WTC11 (cell line): ENCODE results near the gene DNAJB9. TPM values are rescaled to one million over a fixed set of nuclear protein-coding genes. Genes with fewer than 3 reads are reported as not detected.

Experiments used
- ATAC-seq: fragments of 200-7000 bp; cut with Tn5 transposase; 2 replicates; pipeline ENCODE4 v1.10.0; 2021; ENCODE audit warnings: mild to moderate bottlenecking, moderate library complexity
- CTCF ChIA-PET: fragments of 300-600 bp; sonication (Branson Sonifier 250); formaldehyde crosslinking; loops from one replicate; lab custom pipeline; 2021; ENCODE audit warnings: antibody characterized with exemption; lab: Charles Lee
- POLR2A ChIA-PET: fragments of 350-600 bp; sonication (Branson Sonifier 250); formaldehyde crosslinking; loops from one replicate; lab custom pipeline; 2021; ENCODE audit warnings: antibody characterized with exemption; lab: Charles Lee
- DNase-seq: peaks from one replicate; pipeline ENCODE4 v3.0.0; 2021; ENCODE audit warnings: low spot score
- H3K27ac Mint-ChIP-seq: 2 replicates; pipeline ENCODE4 v1.8.0; 2021; ENCODE audit warnings: mixed read lengths
- H3K27me3 Mint-ChIP-seq: 2 replicates; pipeline ENCODE4 v1.8.0; 2021; ENCODE audit warnings: low read depth, mild to moderate bottlenecking, moderate library complexity, mixed read lengths
- H3K36me3 Mint-ChIP-seq: 2 replicates; pipeline ENCODE4 v1.8.0; 2021; ENCODE audit warnings: mixed read lengths
- H3K4me1 Mint-ChIP-seq: 2 replicates; pipeline ENCODE4 v1.8.0; 2022; ENCODE audit warnings: mixed read lengths
- H3K4me3 Mint-ChIP-seq: 2 replicates; pipeline ENCODE4 v1.8.0; 2021; ENCODE audit warnings: mild to moderate bottlenecking, moderate library complexity, mixed read lengths
- H3K9me3 Mint-ChIP-seq: 2 replicates; pipeline ENCODE4 v1.8.0; 2021; ENCODE audit warnings: mixed read lengths
- CREB1 ChIP-seq: sonication (generic); formaldehyde crosslinking; IDR thresholded peaks from 2 replicates; pipeline ENCODE4 v1.8.0; 2023; ENCODE audit warnings: mild to moderate bottlenecking, missing genetic modification reagents
- FOXK1 ChIP-seq: sonication (generic); formaldehyde crosslinking; IDR thresholded peaks from 2 replicates; pipeline ENCODE4 v1.8.0; 2022; ENCODE audit warnings: mild to moderate bottlenecking, moderate library complexity, missing genetic modification reagents
- GTF2I ChIP-seq: fragments of 250-450 bp; sonication (Bioruptor Pico); conservative IDR thresholded peaks from 2 replicates; pipeline ENCODE4 v1.4.0; 2021; ENCODE audit warnings: mild to moderate bottlenecking
- JAZF1 ChIP-seq: fragments of 250-450 bp; sonication (Bioruptor Pico); IDR thresholded peaks from 2 replicates; pipeline ENCODE4 v1.9.0; 2021; ENCODE audit warnings: moderate library complexity, mild to moderate bottlenecking, inconsistent platforms
- MXD4 ChIP-seq: fragments of 250-450 bp; sonication (Bioruptor Pico); IDR thresholded peaks from 2 replicates; pipeline ENCODE4 v1.8.0; 2021; ENCODE audit warnings: mild to moderate bottlenecking, moderate library complexity, borderline replicate concordance
- NFATC4 ChIP-seq: fragments of 250-450 bp; sonication (Bioruptor Pico); IDR thresholded peaks from 2 replicates; pipeline ENCODE4 v1.9.0; 2021; ENCODE audit warnings: mild to moderate bottlenecking
- ZNF317 ChIP-seq: sonication (generic); formaldehyde crosslinking; IDR thresholded peaks from 2 replicates; pipeline ENCODE4 v1.8.1; 2023; ENCODE audit warnings: low read depth, mild to moderate bottlenecking, moderate library complexity, missing genetic modification reagents, borderline replicate concordance
- ZNF396 ChIP-seq: fragments of 250-450 bp; sonication (Bioruptor Pico); IDR thresholded peaks from 2 replicates; pipeline ENCODE4 v1.8.0; 2021; ENCODE audit warnings: mild to moderate bottlenecking, moderate library complexity, borderline replicate concordance
- total RNA-seq: library from RNA; stranded (reverse); gene quantifications from 3 replicates; pipeline ENCODE4 v1.2.3, GENCODE V29; 2021
- TF ChIP-seq, protein P1 (sequence below): sonication (generic); formaldehyde crosslinking; IDR thresholded peaks from 2 replicates; pipeline ENCODE4 v1.8.1; 2023; ENCODE audit warnings: mild to moderate bottlenecking, missing genetic modification reagents, moderate library complexity
- TF ChIP-seq, protein P2 (sequence below): fragments of 250-450 bp; sonication (Bioruptor Pico); IDR thresholded peaks from 2 replicates; pipeline ENCODE4 v2.1.2; 2022; ENCODE audit warnings: mild to moderate bottlenecking, moderate library complexity
- TF ChIP-seq, protein P3 (sequence below): sonication (generic); formaldehyde crosslinking; IDR thresholded peaks from 2 replicates; pipeline ENCODE4 v1.8.0; 2022; ENCODE audit warnings: mild to moderate bottlenecking, missing genetic modification reagents
- TF ChIP-seq, protein P4 (sequence below): sonication (generic); formaldehyde crosslinking; IDR thresholded peaks from 2 replicates; pipeline ENCODE4 v1.8.0; 2022; ENCODE audit warnings: missing genetic modification reagents
- TF ChIP-seq, protein P5 (sequence below): fragments of 250-450 bp; sonication (Bioruptor Pico); IDR thresholded peaks from 2 replicates; pipeline ENCODE4 v1.9.0; 2021; ENCODE audit warnings: mild to moderate bottlenecking
- TF ChIP-seq, protein P6 (sequence below): fragments of 250-450 bp; sonication (Bioruptor Pico); conservative IDR thresholded peaks from 2 replicates; pipeline ENCODE4 v1.9.0; 2021; ENCODE audit warnings: mild to moderate bottlenecking
- TF ChIP-seq, protein P7 (sequence below): fragments of 250-450 bp; sonication (Bioruptor Pico); IDR thresholded peaks from 2 replicates; pipeline ENCODE4 v1.9.0; 2021; ENCODE audit warnings: mild to moderate bottlenecking
- TF ChIP-seq, protein P8 (sequence below): fragments of 250-450 bp; sonication (Bioruptor Pico); IDR thresholded peaks from 2 replicates; pipeline ENCODE4 v1.9.0; 2021; ENCODE audit warnings: moderate library complexity, mild to moderate bottlenecking, inconsistent platforms, borderline replicate concordance
- TF ChIP-seq, protein P9 (sequence below): sonication (generic); formaldehyde crosslinking; IDR thresholded peaks from 2 replicates; pipeline ENCODE4 v1.8.0; 2022; ENCODE audit warnings: mild to moderate bottlenecking, missing genetic modification reagents
- TF ChIP-seq, protein P10 (sequence below): sonication (generic); formaldehyde crosslinking; conservative IDR thresholded peaks from 2 replicates; pipeline ENCODE4 v1.8.1; 2023; ENCODE audit warnings: mild to moderate bottlenecking, low read depth, missing genetic modification reagents, moderate library complexity

DNAJB9 gene
- total RNA-seq, 1 experiment from 2014 or later, result 6.6 TPM

DNA sequence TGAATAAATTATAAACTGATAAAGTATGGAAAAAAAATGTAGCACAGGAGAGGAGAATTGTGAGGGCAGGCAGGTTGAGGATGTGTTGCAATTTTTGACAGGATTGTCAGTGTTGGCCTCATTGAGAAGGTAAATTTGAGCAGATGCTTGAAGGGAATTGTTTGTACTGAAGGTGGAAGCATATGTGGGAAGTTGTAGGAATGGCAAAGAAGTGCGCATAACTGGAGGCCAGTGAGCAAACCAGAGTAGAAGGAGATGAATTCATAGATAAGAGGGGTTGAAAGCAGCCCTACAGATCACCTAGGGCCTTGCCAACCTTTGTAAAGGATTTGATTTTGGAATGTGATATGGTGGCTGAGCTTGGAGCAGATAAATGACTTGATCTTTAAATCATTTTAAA, 6.4 kb downstream of the DNAJB9 start:
- no peak for ATAC-seq
- H3K9me3 Mint-ChIP-seq, result peaks cover 12% of the 10 kb centered on the region
- peaks cover 42% of the 10 kb centered on the region for H3K36me3 Mint-ChIP-seq
- no peak overlapping the region for H3K4me3 Mint-ChIP-seq
- DNase-seq, result no peak
- H3K27me3 Mint-ChIP-seq, result no peaks in the 10 kb centered on the region
- ChIA-PET POLR2A (no interaction called here), CTCF (no interaction called here)
- TF ChIP-seq, protein P1, sequence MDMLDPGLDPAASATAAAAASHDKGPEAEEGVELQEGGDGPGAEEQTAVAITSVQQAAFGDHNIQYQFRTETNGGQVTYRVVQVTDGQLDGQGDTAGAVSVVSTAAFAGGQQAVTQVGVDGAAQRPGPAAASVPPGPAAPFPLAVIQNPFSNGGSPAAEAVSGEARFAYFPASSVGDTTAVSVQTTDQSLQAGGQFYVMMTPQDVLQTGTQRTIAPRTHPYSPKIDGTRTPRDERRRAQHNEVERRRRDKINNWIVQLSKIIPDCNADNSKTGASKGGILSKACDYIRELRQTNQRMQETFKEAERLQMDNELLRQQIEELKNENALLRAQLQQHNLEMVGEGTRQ (CRISPR knock-in tag), result no peak
- TF ChIP-seq, protein P2, sequence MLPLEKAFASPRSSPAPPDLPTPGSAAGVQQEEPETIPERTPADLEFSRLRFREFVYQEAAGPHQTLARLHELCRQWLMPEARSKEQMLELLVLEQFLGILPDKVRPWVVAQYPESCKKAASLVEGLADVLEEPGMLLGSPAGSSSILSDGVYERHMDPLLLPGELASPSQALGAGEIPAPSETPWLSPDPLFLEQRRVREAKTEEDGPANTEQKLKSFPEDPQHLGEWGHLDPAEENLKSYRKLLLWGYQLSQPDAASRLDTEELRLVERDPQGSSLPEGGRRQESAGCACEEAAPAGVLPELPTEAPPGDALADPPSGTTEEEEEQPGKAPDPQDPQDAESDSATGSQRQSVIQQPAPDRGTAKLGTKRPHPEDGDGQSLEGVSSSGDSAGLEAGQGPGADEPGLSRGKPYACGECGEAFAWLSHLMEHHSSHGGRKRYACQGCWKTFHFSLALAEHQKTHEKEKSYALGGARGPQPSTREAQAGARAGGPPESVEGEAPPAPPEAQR, result no peak
- TF ChIP-seq ZNF317, result no peak
- TF ChIP-seq, protein P3, sequence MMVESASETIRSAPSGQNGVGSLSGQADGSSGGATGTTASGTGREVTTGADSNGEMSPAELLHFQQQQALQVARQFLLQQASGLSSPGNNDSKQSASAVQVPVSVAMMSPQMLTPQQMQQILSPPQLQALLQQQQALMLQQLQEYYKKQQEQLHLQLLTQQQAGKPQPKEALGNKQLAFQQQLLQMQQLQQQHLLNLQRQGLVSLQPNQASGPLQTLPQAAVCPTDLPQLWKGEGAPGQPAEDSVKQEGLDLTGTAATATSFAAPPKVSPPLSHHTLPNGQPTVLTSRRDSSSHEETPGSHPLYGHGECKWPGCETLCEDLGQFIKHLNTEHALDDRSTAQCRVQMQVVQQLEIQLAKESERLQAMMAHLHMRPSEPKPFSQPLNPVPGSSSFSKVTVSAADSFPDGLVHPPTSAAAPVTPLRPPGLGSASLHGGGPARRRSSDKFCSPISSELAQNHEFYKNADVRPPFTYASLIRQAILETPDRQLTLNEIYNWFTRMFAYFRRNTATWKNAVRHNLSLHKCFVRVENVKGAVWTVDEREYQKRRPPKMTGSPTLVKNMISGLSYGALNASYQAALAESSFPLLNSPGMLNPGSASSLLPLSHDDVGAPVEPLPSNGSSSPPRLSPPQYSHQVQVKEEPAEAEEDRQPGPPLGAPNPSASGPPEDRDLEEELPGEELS, result no peak
- TF ChIP-seq, protein P4, sequence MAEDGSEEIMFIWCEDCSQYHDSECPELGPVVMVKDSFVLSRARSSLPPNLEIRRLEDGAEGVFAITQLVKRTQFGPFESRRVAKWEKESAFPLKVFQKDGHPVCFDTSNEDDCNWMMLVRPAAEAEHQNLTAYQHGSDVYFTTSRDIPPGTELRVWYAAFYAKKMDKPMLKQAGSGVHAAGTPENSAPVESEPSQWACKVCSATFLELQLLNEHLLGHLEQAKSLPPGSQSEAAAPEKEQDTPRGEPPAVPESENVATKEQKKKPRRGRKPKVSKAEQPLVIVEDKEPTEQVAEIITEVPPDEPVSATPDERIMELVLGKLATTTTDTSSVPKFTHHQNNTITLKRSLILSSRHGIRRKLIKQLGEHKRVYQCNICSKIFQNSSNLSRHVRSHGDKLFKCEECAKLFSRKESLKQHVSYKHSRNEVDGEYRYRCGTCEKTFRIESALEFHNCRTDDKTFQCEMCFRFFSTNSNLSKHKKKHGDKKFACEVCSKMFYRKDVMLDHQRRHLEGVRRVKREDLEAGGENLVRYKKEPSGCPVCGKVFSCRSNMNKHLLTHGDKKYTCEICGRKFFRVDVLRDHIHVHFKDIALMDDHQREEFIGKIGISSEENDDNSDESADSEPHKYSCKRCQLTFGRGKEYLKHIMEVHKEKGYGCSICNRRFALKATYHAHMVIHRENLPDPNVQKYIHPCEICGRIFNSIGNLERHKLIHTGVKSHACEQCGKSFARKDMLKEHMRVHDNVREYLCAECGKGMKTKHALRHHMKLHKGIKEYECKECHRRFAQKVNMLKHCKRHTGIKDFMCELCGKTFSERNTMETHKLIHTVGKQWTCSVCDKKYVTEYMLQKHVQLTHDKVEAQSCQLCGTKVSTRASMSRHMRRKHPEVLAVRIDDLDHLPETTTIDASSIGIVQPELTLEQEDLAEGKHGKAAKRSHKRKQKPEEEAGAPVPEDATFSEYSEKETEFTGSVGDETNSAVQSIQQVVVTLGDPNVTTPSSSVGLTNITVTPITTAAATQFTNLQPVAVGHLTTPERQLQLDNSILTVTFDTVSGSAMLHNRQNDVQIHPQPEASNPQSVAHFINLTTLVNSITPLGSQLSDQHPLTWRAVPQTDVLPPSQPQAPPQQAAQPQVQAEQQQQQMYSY, result no peak
- TF ChIP-seq, protein P5, sequence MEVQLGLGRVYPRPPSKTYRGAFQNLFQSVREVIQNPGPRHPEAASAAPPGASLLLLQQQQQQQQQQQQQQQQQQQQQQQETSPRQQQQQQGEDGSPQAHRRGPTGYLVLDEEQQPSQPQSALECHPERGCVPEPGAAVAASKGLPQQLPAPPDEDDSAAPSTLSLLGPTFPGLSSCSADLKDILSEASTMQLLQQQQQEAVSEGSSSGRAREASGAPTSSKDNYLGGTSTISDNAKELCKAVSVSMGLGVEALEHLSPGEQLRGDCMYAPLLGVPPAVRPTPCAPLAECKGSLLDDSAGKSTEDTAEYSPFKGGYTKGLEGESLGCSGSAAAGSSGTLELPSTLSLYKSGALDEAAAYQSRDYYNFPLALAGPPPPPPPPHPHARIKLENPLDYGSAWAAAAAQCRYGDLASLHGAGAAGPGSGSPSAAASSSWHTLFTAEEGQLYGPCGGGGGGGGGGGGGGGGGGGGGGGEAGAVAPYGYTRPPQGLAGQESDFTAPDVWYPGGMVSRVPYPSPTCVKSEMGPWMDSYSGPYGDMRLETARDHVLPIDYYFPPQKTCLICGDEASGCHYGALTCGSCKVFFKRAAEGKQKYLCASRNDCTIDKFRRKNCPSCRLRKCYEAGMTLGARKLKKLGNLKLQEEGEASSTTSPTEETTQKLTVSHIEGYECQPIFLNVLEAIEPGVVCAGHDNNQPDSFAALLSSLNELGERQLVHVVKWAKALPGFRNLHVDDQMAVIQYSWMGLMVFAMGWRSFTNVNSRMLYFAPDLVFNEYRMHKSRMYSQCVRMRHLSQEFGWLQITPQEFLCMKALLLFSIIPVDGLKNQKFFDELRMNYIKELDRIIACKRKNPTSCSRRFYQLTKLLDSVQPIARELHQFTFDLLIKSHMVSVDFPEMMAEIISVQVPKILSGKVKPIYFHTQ (CRISPR knock-in tag), result no peak
- TF ChIP-seq, protein P6, sequence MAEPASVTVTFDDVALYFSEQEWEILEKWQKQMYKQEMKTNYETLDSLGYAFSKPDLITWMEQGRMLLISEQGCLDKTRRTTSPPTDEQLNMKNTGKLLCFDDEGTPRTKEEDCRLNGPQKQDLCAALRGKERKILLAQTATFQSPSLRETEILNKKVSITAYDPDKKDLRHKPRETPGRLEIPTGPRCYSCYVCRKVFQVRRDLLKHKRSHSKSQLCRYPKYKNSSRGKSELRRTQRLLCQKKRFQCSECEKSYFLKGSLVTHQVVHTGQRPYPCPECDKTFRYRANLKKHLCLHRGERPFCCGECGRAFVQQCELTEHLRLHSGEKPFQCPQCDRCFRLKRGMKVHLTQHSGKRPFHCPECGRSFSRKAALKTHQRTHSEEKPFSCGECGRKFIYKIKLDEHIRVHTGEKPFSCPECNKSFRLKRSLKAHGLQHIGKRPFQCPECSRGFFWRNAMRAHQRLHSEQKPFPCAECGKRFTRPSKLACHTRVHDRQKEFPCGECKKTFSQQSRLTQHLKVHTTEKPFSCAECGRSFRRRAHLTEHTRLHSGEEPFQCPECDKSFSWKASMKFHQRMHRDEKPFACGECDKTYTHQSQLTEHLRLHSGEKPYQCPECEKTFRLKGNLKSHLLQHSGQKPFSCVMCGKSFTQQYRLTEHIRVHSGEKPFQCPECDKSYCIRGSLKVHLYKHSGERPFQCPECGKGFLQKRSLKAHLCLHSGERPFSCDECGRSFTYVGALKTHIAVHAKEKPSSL, result no peak
- TF ChIP-seq, protein P7, sequence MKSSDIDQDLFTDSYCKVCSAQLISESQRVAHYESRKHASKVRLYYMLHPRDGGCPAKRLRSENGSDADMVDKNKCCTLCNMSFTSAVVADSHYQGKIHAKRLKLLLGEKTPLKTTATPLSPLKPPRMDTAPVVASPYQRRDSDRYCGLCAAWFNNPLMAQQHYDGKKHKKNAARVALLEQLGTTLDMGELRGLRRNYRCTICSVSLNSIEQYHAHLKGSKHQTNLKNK (CRISPR knock-in tag), result no peak
- TF ChIP-seq NFATC4 (CRISPR knock-in tag), result no peak
- TF ChIP-seq, protein P8, sequence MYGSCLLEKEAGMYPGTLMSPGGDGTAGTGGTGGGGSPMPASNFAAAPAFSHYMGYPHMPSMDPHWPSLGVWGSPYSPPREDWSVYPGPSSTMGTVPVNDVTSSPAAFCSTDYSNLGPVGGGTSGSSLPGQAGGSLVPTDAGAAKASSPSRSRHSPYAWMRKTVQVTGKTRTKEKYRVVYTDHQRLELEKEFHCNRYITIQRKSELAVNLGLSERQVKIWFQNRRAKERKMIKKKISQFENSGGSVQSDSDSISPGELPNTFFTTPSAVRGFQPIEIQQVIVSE (CRISPR knock-in tag), result no peak
- TF ChIP-seq ZNF396 (CRISPR knock-in tag), result no peak
- TF ChIP-seq GTF2I (CRISPR knock-in tag), result no peak
- TF ChIP-seq MXD4 (CRISPR knock-in tag), result no peak
- TF ChIP-seq CREB1, result no peak
- no peak for TF ChIP-seq FOXK1
- TF ChIP-seq, protein P9, sequence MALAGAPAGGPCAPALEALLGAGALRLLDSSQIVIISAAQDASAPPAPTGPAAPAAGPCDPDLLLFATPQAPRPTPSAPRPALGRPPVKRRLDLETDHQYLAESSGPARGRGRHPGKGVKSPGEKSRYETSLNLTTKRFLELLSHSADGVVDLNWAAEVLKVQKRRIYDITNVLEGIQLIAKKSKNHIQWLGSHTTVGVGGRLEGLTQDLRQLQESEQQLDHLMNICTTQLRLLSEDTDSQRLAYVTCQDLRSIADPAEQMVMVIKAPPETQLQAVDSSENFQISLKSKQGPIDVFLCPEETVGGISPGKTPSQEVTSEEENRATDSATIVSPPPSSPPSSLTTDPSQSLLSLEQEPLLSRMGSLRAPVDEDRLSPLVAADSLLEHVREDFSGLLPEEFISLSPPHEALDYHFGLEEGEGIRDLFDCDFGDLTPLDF (CRISPR knock-in tag), result no peak
- TF ChIP-seq JAZF1 (CRISPR knock-in tag), result no peak
- TF ChIP-seq, protein P10, sequence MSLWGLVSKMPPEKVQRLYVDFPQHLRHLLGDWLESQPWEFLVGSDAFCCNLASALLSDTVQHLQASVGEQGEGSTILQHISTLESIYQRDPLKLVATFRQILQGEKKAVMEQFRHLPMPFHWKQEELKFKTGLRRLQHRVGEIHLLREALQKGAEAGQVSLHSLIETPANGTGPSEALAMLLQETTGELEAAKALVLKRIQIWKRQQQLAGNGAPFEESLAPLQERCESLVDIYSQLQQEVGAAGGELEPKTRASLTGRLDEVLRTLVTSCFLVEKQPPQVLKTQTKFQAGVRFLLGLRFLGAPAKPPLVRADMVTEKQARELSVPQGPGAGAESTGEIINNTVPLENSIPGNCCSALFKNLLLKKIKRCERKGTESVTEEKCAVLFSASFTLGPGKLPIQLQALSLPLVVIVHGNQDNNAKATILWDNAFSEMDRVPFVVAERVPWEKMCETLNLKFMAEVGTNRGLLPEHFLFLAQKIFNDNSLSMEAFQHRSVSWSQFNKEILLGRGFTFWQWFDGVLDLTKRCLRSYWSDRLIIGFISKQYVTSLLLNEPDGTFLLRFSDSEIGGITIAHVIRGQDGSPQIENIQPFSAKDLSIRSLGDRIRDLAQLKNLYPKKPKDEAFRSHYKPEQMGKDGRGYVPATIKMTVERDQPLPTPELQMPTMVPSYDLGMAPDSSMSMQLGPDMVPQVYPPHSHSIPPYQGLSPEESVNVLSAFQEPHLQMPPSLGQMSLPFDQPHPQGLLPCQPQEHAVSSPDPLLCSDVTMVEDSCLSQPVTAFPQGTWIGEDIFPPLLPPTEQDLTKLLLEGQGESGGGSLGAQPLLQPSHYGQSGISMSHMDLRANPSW (CRISPR knock-in tag), result no peak
- peaks cover 10% of the 10 kb centered on the region for H3K4me1 Mint-ChIP-seq
- H3K27ac Mint-ChIP-seq, result no peak overlapping the region
